Ascending aorta (tissue), 2 donors: ENCODE results near the gene SMTNL1. TPM values are rescaled to one million over a fixed set of nuclear protein-coding genes. Genes with fewer than 3 reads are reported as not detected.

ENCODE experiments used
- DNase-seq, 2 donors: peaks; one replicate each; pipeline ENCODE4 v3.0.0-alpha.2; 2019; ENCODE audit warnings: low spot score in 2 of 2
- H3K27ac ChIP-seq, 2 donors: fragments of 200-600 bp; sonication (generic); one replicate each; pipeline ENCODE4 v1.5.1; 2016 to 2017; ENCODE audit warnings: mild to moderate bottlenecking in 1 of 2
- H3K27me3 ChIP-seq: fragments of 200-600 bp; sonication (generic); one replicate; pipeline ENCODE4 v1.5.1; 2017
- H3K36me3 ChIP-seq, 2 donors: fragments of 200-600 bp; sonication (generic); one replicate each; pipeline ENCODE4 v1.5.1; 2016
- H3K4me1 ChIP-seq, 2 donors: fragments of 200-600 bp; sonication (generic); one replicate each; pipeline ENCODE4 v1.5.1; 2016 to 2017; ENCODE audit warnings: mild to moderate bottlenecking in 1 of 2
- H3K4me3 ChIP-seq, 2 donors: fragments of 200-600 bp; sonication (generic); one replicate each; pipeline ENCODE4 v1.5.1; 2016 to 2017; ENCODE audit warnings: mild to moderate bottlenecking in 1 of 2
- H3K9me3 ChIP-seq, 2 donors: fragments of 200-600 bp; sonication (generic); one replicate each; pipeline ENCODE4 v1.5.1; 2016
- CTCF ChIP-seq, 3 experiments: fragments of 200-600 bp in 2 of 3; fragments of 450-650 bp in 1 of 3; sonication (generic) in 2 of 3; IDR thresholded peaks; one replicate each; pipeline ENCODE4 v1.5.1; 2016 to 2019; ENCODE audit warnings: antibody characterized with exemption in 3 of 3, mild to moderate bottlenecking in 1 of 3, moderate library complexity in 1 of 3
- intact Hi-C: fragments of 100-400 bp; cut with DNase I; formaldehyde crosslinking; loops from one replicate; pipeline ENCODE4 v1.15.1; 2023
- total RNA-seq: library from RNA; depleted of rRNA; stranded (reverse); fragments of >200 nt; gene quantifications from one replicate; pipeline ENCODE4 v1.1.0, GENCODE V29; 2016

SMTNL1 gene
- total RNA-seq, 1 donor from 2014 or later = not detected

- TF ChIP-seq CTCF (IDR thresholded peaks at IDR 0.05) = no peak
- Histone ChIP-seq H3K9me3 (no peaks in the 10 kb centered on the region), H3K27me3 (no peaks in the 10 kb centered on the region), H3K36me3 (no peaks in the 10 kb centered on the region), H3K4me1 (no peaks in the 10 kb centered on the region), H3K4me3 (no peak overlapping the region), H3K27ac (no peak overlapping the region)
- intact Hi-C loops = no loop called here
- no peak for DNase-seq
Observed at GRCh38 chr11:57542582-57542981, 5.2 kb downstream of the SMTNL1 start.

DNA sequence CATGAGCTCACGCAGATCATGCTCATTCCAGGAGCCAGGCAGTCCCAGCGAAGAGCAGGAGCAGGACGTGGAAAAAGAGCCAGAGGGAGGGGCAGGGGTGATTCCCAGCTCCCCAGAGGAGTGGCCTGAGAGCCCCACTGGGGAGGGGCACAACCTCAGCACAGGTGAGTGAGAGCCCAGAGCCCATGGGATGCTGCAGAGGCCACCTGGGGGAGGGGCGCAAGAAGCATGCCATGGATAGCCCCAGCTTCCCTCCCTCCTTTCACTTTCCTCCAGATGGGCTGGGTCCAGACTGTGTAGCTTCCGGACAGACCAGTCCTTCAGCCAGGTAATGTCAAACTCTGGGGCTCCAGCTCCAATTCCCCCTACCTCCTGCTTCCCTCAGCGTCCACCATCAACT, 6.2 kb downstream of the SMTNL1 start:
- Histone ChIP-seq H3K9me3 (no peaks in the 10 kb centered on the region), H3K36me3 (peaks cover 3 to 5% of the 10 kb centered on the region in 2 donors), H3K4me1 (no peaks in the 10 kb centered on the region), H3K27ac (no peak overlapping the region), H3K4me3 (no peak overlapping the region), H3K27me3 (no peaks in the 10 kb centered on the region)
- no peak for TF ChIP-seq CTCF (IDR thresholded peaks at IDR 0.05)
- no peak for DNase-seq
- intact Hi-C loops = no loop called here

DNA sequence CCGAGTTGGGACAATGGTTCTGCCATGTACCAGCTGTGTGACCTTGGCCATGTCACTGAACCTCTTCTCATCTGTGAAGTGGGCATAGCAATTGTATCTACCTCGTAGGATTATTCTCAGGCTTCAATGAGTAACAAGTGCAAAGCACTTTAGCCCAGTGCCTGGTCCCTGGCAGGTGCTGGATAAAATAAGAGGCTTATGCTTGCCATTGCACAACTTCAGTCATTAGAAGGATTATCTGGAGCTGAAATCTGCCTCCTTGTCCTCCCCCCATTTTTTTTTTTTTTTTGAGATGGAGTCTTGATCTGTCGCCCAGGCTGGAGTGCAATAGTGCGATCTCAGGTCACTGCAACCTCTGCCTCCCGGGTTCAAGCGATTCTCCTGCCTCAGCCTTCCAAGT, 7.2 kb downstream of the SMTNL1 start:
- TF ChIP-seq CTCF (IDR thresholded peaks at IDR 0.05) = no peak
- Histone ChIP-seq H3K27ac (no peak overlapping the region), H3K4me3 (no peak overlapping the region), H3K4me1 (no peaks in the 10 kb centered on the region), H3K9me3 (no peaks in the 10 kb centered on the region), H3K27me3 (no peaks in the 10 kb centered on the region), H3K36me3 (peaks cover 6 to 10% of the 10 kb centered on the region in 2 donors)
- intact Hi-C loops = no loop called here
- no peak for DNase-seq

DNA sequence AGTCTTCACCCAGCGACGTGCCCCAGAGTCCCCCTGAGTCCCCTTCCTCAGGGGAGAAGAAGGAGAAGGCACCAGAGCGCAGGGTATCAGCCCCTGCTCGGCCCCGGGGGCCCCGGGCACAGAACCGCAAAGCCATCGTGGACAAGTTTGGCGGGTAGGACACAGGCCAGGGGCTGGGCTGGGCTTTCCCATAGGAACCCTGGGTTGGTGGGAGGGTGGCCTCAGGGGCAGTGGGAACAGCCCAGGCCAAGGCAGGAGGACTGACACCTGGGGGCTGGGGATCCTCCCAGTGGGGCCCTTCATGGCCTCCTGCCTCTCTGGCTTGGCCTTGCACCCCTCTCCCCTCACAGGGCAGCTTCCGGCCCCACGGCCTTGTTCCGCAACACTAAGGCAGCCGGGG, 8.5 kb downstream of the SMTNL1 start:
- intact Hi-C loops = no loop called here
- no peak for TF ChIP-seq CTCF (IDR thresholded peaks at IDR 0.05)

GRCh38 chr11:57546451-57546850, 9.1 kb downstream of the SMTNL1 start:
- Histone ChIP-seq H3K4me1 (no peaks in the 10 kb centered on the region), H3K9me3 (no peaks in the 10 kb centered on the region), H3K4me3 (no peak overlapping the region), H3K36me3 (peaks cover 23 to 28% of the 10 kb centered on the region in 2 donors), H3K27ac (no peak overlapping the region), H3K27me3 (no peaks in the 10 kb centered on the region)
- no peak for TF ChIP-seq CTCF (IDR thresholded peaks at IDR 0.05)
- DNase-seq = no peak
- intact Hi-C loops = no loop called here

More for the DNA sequence above, 8.5 kb downstream of the SMTNL1 start:
- H3K27me3 ChIP-seq = no peaks in the 10 kb centered on the region
- H3K4me1 ChIP-seq = no peaks in the 10 kb centered on the region
- H3K36me3 ChIP-seq = peaks cover 17 to 23% of the 10 kb centered on the region in 2 donors
- H3K27ac ChIP-seq = no peak overlapping the region
- DNase-seq = no peak
- no peaks in the 10 kb centered on the region for H3K9me3 ChIP-seq
- H3K4me3 ChIP-seq = no peak overlapping the region

DNA sequence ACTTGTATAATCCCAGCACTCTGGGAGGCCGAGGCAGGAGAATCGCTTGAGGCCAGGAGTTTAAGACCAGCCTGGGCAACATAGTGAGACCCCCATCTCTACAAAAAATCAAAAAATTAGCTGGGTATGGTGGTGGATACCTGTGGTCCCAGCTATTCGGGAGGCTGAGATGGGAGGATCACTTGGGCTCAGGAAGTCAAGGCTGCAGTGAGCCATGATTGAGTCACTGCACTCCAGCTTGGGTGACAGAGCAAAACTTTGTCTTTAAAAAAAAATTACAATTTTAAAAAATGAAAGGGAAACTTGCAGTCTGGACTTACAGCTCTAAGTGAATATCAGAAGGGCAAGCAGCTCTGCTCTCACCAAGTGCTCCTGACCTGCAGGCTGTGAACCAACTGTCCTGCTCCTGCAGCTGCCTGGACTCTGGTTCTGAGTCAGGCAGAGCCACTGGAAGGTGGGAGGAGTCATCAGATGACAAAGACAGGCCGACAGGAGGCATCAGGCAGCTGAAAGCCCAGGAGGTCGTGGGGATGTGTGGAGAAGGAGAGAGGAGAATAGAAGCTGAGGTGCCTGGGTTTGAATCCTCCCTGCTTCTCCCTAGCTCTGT, 9.6 kb downstream of the SMTNL1 start:
- H3K4me3 ChIP-seq = no peak overlapping the region
- no peak for DNase-seq
- H3K27me3 ChIP-seq = no peaks in the 10 kb centered on the region
- H3K36me3 ChIP-seq = peaks cover 28 to 33% of the 10 kb centered on the region in 2 donors
- no peak overlapping the region for H3K27ac ChIP-seq
- intact Hi-C loops = no loop called here
- TF ChIP-seq CTCF (IDR thresholded peaks at IDR 0.05) = no peak
- H3K9me3 ChIP-seq = no peaks in the 10 kb centered on the region
- H3K4me1 ChIP-seq = no peaks in the 10 kb centered on the region
